Measurements from ENCODE around the gene RABGAP1L.

DNA sequence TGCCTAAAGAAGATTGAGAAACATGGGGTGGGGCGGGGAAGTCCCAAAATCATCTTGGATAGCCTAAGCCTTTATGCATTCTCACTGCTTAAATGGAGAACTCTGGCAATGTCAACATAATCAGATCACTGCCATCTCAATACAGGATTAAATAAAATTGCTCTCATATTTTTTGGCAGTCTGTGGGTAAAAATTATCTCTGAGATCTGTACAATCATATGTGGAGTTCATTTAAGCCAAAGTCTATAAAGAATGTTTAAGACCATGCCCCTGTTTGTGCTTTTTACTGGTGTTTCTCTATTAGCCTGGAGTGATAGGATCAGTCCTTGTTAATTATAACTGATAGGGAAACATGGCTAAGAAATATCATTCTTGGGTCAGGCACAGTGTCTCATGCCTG lies 424.8 kb downstream of the RABGAP1L start:
- TF ChIP-seq SP1 (CRISPR knock-in tag; conservative IDR thresholded peaks at IDR 0.05) (no peak), JUN (CRISPR knock-in tag; IDR thresholded peaks at IDR 0.05) (no peak), NFE2L1 (CRISPR knock-in tag; IDR thresholded peaks at IDR 0.05) (no peak), NFYB (CRISPR knock-in tag; conservative IDR thresholded peaks at IDR 0.05; ENCODE audit: low read depth) (no peak), ZNF423 (CRISPR knock-in tag; IDR thresholded peaks at IDR 0.05) (no peak), PRRX2 (CRISPR knock-in tag; IDR thresholded peaks at IDR 0.05) (no peak), STAT6 (CRISPR knock-in tag; conservative IDR thresholded peaks at IDR 0.05; ENCODE audit: low read depth) (no peak), FOXJ3 (CRISPR knock-in tag; IDR thresholded peaks at IDR 0.05; ENCODE audit: borderline replicate concordance) (no peak), ZNF232 (CRISPR knock-in tag; IDR thresholded peaks at IDR 0.05) (no peak), ATF3 (CRISPR knock-in tag; conservative IDR thresholded peaks at IDR 0.05) (no peak)
- TF ChIP-seq, protein P1, sequence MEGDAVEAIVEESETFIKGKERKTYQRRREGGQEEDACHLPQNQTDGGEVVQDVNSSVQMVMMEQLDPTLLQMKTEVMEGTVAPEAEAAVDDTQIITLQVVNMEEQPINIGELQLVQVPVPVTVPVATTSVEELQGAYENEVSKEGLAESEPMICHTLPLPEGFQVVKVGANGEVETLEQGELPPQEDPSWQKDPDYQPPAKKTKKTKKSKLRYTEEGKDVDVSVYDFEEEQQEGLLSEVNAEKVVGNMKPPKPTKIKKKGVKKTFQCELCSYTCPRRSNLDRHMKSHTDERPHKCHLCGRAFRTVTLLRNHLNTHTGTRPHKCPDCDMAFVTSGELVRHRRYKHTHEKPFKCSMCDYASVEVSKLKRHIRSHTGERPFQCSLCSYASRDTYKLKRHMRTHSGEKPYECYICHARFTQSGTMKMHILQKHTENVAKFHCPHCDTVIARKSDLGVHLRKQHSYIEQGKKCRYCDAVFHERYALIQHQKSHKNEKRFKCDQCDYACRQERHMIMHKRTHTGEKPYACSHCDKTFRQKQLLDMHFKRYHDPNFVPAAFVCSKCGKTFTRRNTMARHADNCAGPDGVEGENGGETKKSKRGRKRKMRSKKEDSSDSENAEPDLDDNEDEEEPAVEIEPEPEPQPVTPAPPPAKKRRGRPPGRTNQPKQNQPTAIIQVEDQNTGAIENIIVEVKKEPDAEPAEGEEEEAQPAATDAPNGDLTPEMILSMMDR (IDR thresholded peaks at IDR 0.05) = no peak
